Common myeloid progenitor, CD34-positive (primary cell): ENCODE results near the gene NR1D1.
A peak's percentile ranks its signal among the peaks of the same experiment; 100 is the strongest.

Source experiments
- CTCF ChIA-PET: fragments of 350-600 bp; sonication (Branson Sonifier 250); formaldehyde crosslinking; loops from one replicate; lab custom pipeline; 2021; ENCODE audit warnings: antibody characterized with exemption; lab: Charles Lee
- POLR2A ChIA-PET: fragments of 350-600 bp; sonication (Branson Sonifier 250); formaldehyde crosslinking; loops from one replicate; lab custom pipeline; 2021; ENCODE audit warnings: antibody characterized with exemption; lab: Charles Lee
- DNase-seq, 3 donors: peaks; one replicate each; pipeline versions ENCODE4 v3.0.0 to v3.0.0-alpha.2; 2013
- H3K27ac ChIP-seq, 2 experiments: 1 replicate in 1 of 2; 2 replicates in 1 of 2; pipeline ENCODE4 v1.7.0; 2013; ENCODE audit warnings: inconsistent platforms in 2 of 2, low read length in 2 of 2, mild to moderate bottlenecking in 2 of 2, low read depth in 1 of 2, moderate library complexity in 1 of 2; ENCODE audit not compliant: severe bottlenecking in 2 of 2, insufficient read depth in 1 of 2, poor library complexity in 1 of 2
- H3K27me3 ChIP-seq, 5 experiments: replicated peaks in 2 of 5; 1 replicate in 3 of 5; 2 replicates in 2 of 5; pipeline versions ENCODE4 v1.6.1 to v1.7.0; 2013; ENCODE audit warnings: low read length in 4 of 5, mild to moderate bottlenecking in 2 of 5, moderate library complexity in 2 of 5, inconsistent platforms in 1 of 5; ENCODE audit not compliant: insufficient read depth in 5 of 5, control insufficient read depth in 4 of 5
- H3K36me3 ChIP-seq, 4 experiments: 1 replicate in 2 of 4; 2 replicates in 2 of 4; pipeline versions ENCODE4 v1.6.1 to v1.7.0; 2013; ENCODE audit warnings: low read length in 3 of 4, control low read depth in 1 of 4, mild to moderate bottlenecking in 1 of 4; ENCODE audit not compliant: control insufficient read depth in 4 of 4, insufficient read depth in 4 of 4
- H3K4me1 ChIP-seq, 4 experiments: 1 replicate in 3 of 4; 2 replicates in 1 of 4; pipeline versions ENCODE4 v1.6.1 to v1.7.1; 2013; ENCODE audit warnings: low read length in 3 of 4, mild to moderate bottlenecking in 3 of 4, control low read depth in 1 of 4, inconsistent platforms in 1 of 4, moderate library complexity in 1 of 4; ENCODE audit not compliant: control insufficient read depth in 4 of 4, insufficient read depth in 4 of 4; ENCODE audit errors: control extremely low read depth in 1 of 4
- H3K4me3 ChIP-seq, 7 experiments: 1 replicate in 4 of 7; 2 replicates in 3 of 7; pipeline versions ENCODE4 v1.5.1 to v1.7.0; 2013; ENCODE audit warnings: mild to moderate bottlenecking in 7 of 7, low read length in 6 of 7, moderate library complexity in 6 of 7, inconsistent platforms in 2 of 7, low read depth in 2 of 7, control low read depth in 1 of 7; ENCODE audit not compliant: insufficient read depth in 4 of 7, control insufficient read depth in 1 of 7; ENCODE audit errors: extremely low read depth in 1 of 7
- H3K9me3 ChIP-seq, 5 experiments: 1 replicate in 4 of 5; 2 replicates in 1 of 5; pipeline versions ENCODE4 v1.6.1 to v1.7.1; 2013; ENCODE audit warnings: low read length in 4 of 5, mild to moderate bottlenecking in 2 of 5, inconsistent platforms in 1 of 5, low read depth in 1 of 5, moderate library complexity in 1 of 5; ENCODE audit not compliant: control insufficient read depth in 4 of 5, insufficient read depth in 2 of 5; ENCODE audit errors: control extremely low read depth in 1 of 5
- WGBS: methylation state at CpG from one replicate; pipeline ENCODE4 v1.1.5; 2013; ENCODE audit not compliant: insufficient coverage; 5-methylcytosine and 5-hydroxymethylcytosine counted together

The NR1D1 gene

GRCh38 chr17:40130352-40131042, 30.1 kb upstream of the NR1D1 start:
- Histone ChIP-seq H3K27ac (peak overlapping the region in 1 of 2 experiments; percentile 52), H3K36me3 (peaks cover 20 to 86% (median 57%) of the 10 kb centered on the region in 4 experiments), H3K9me3 (no peaks in the 10 kb centered on the region), H3K4me1 (peaks cover 0 to 3% (median under 1%) of the 10 kb centered on the region in 4 experiments), H3K27me3 (no peaks in the 10 kb centered on the region), H3K4me3 (no peak overlapping the region)
- WGBS: 95% methylated on average over 4 of the region's 7 CpGs
- DNase-seq: peak in 2 of 3 donors; percentile 47 to 56
- CTCF ChIA-PET: no interaction called here
- POLR2A ChIA-PET: no interaction called here

GRCh38 chr17:40129498-40129897, 29.1 kb upstream of the NR1D1 start:
- ChIA-PET CTCF (interaction anchor here (1.7 kb wide), 1 partner anchor 16 kb away, joined by 5 read pairs; no protein-coding TSS in a partner anchor), POLR2A (no interaction called here)
- H3K4me1 ChIP-seq: peaks cover 4 to 9% (median 7%) of the 10 kb centered on the region in 4 experiments

DNA sequence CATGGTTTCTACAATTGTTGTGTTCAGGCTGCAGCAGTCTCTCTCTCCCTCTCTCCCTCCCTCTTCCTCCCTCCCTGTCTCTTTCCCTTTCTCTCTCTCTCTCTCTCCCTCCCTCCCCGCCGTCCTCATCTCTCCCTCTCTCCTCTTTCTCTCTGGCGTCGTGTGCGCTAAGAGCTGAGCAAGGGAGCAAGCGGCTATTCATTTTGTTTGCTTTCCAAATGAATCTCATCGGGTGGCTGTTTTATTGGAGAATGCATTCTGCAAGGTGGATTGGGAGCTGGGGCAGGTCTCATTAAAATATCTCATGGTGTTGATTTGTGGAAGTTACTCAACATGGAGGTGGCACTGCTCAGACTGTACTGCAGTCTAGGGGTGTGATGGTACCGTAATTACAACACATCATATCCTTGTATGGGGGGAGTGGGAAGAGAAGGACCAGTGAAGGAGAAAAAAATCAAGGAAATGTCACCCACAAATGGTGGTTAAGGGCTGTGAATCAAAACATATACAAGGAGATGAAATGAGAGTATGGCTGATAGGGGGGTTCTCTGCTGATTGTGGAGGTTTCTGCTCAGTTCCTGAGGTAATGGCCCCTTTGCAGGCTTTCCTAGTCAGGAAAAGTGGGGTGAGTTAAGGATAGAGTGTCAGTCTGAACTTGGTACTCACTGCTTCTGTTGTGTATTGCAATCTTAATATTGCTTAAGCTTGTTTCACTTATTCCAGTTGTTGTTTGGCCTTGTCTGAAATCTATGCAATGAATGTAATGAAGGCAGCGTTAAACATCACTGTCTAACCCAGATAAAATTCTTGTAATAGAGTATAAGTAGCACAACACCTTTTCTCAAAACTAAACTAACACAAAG, 24.1 kb upstream of the NR1D1 start:
- H3K4me1 ChIP-seq: peaks cover 12 to 35% (median 26%) of the 10 kb centered on the region in 4 experiments
- CTCF ChIA-PET: interaction anchor here (0.9 to 6.3 kb wide), 9 partner anchors 9 to 97 kb away, joined by 3 to 65 read pairs (median 4); no protein-coding TSS in a partner anchor
- POLR2A ChIA-PET: interaction anchor here (1.4 to 1.6 kb wide), 2 partner anchors 11 to 15 kb away, joined by 5 read pairs; no protein-coding TSS in a partner anchor
- H3K27me3 ChIP-seq: no peaks in the 10 kb centered on the region
- H3K27ac ChIP-seq: peak overlapping the region in 1 of 2 experiments; percentile 74
- H3K4me3 ChIP-seq: peak overlapping the region in 6 of 7 experiments; percentile 92 to 98 (median 96)
- no peaks in the 10 kb centered on the region for H3K9me3 ChIP-seq
- H3K36me3 ChIP-seq: peaks cover 5 to 36% (median 20%) of the 10 kb centered on the region in 4 experiments
- DNase-seq: peak in 1 of 3 donors; percentile 10
- 0% methylated on average over 2 of the region's 9 CpGs for WGBS

More at GRCh38 chr17:40129498-40129897, 29.1 kb upstream of the NR1D1 start:
- DNase-seq: peak in 2 of 3 donors; percentile 58 to 59
- H3K9me3 ChIP-seq: no peaks in the 10 kb centered on the region
- no peak overlapping the region for H3K4me3 ChIP-seq
- H3K27ac ChIP-seq: no peak overlapping the region
- 98% methylated on average over 4 of the region's 5 CpGs for WGBS
- no peaks in the 10 kb centered on the region for H3K27me3 ChIP-seq
- H3K36me3 ChIP-seq: peaks cover 18 to 79% (median 51%) of the 10 kb centered on the region in 4 experiments

DNA sequence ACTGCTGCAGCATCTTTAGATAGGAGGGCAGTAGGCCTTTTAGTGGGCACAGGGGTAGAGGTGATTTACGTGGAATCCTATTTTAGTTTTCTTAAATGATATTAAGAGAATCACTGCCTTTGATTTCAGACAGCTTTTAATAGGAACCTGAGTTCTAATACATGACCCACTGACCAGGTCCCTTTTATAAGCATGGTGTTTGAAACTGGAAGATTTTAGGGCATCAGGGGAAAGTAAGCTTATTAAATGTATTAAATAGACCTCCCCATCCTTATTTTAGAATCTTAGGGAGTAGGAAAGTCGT, 23.4 kb upstream of the NR1D1 start:
- no peak for DNase-seq
- ChIA-PET POLR2A (interaction anchor here (0.9 to 1.6 kb wide), 3 partner anchors 11 to 16 kb away, joined by 3 to 5 read pairs (median 5); no protein-coding TSS in a partner anchor), CTCF (interaction anchor here (0.7 to 6.3 kb wide), 12 partner anchors 10 to 96 kb away, joined by 3 to 65 read pairs (median 4); partner anchors contain the start of gene CASC3)
- Histone ChIP-seq H3K9me3 (no peaks in the 10 kb centered on the region), H3K4me1 (peaks cover 12 to 38% (median 29%) of the 10 kb centered on the region in 4 experiments), H3K4me3 (peak overlapping the region; percentile 80 to 98 (median 96)), H3K27ac (peak overlapping the region in 1 of 2 experiments; percentile 74), H3K27me3 (no peaks in the 10 kb centered on the region), H3K36me3 (peaks cover 5 to 28% (median 15%) of the 10 kb centered on the region in 4 experiments)
- no CpG with 5 or more reads among the region's 2 CpGs for WGBS

DNA sequence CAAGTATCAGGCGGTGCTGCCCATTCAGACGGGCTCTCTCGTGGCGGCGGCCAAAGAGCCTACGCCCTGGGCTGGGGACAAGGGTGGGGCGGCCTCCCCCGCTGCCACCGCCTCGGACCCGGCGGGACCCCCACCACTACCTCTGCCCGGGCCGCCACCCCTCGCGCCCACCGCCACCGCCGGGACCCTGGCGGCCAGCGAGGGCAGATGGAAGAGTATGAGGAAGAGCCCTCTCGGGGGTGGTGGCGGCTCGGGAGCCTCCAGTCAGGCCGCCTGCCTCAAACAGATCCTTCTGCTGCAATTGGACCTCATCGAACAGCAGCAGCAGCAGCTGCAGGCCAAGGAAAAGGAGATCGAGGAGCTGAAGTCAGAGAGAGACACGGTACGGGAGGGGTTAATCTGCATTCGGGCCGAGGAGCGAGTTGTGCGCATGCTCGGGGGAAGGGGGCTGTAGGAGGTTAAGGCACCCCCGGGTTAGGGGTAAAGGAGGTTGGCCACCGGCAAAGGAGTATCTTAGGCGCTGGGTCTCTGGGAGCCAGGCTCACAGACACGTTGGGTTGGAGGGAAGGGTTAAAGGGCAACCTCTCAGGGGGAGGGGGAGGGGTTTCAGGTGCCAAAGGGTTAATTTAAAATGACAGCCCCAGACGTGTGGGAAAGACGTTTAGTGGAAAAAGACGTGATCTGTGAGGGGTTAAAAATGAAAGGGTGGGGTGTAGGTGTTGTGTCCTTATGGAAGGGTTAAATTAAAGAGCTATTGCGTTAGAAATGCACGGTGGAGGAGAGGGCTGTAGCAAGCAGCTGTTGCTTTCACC, 22.8 kb upstream of the NR1D1 start:
- Histone ChIP-seq H3K4me3 (peak overlapping the region; percentile 80 to 98 (median 96)), H3K27ac (peak overlapping the region; percentile 46 to 74), H3K4me1 (peaks cover 15 to 41% (median 33%) of the 10 kb centered on the region in 4 experiments), H3K36me3 (peaks cover 5 to 26% (median 13%) of the 10 kb centered on the region in 4 experiments), H3K9me3 (no peaks in the 10 kb centered on the region), H3K27me3 (no peaks in the 10 kb centered on the region)
- 0% methylated on average over 21 of the region's 43 CpGs for WGBS
- peak; percentile 29 to 61 (median 56) for DNase-seq
- ChIA-PET CTCF (interaction anchor here (0.7 to 6.3 kb wide), 13 partner anchors 11 to 96 kb away, joined by 3 to 65 read pairs (median 4); partner anchors contain the start of gene CASC3), POLR2A (interaction anchor here (0.9 to 1.6 kb wide), 5 partner anchors 10 to 39 kb away, joined by 3 to 6 read pairs (median 5); partner anchors contain the start of gene CASC3)
